GM12891 (cell line): ENCODE results near the gene ULK3.

Source experiments
- POLR2A ChIP-seq: IDR thresholded peaks from 2 replicates; pipeline ENCODE4 v1.6.1; 2011; ENCODE audit warnings: low read depth, low read length, control low read depth
- POLR2AphosphoS5 ChIP-seq: IDR thresholded peaks from 2 replicates; pipeline ENCODE4 v1.6.1; 2011; ENCODE audit warnings: low read depth, low read length, control low read depth

GRCh38 chr15:74789741-74790079 lies 53.2 kb downstream of the ULK3 start:
- TF ChIP-seq POLR2A (no peak; the same call in 1 of the 2 replicates), POLR2AphosphoS5 (no peak)
